Erythroblast (primary cell): ENCODE data around the gene C19orf12.

Source experiments
- GATA1 ChIP-seq: IDR thresholded peaks from 2 replicates; pipeline ENCODE4 v1.6.1; 2011; ENCODE audit warnings: low read depth, mild to moderate bottlenecking, control low read depth, low read length, moderate library complexity
- POLR2A ChIP-seq: IDR thresholded peaks from 2 replicates; pipeline ENCODE4 v1.6.1; 2011; ENCODE audit warnings: mild to moderate bottlenecking, low read length

GRCh38 chr19:29681422-29682235 lies 33.4 kb downstream of the C19orf12 start:
- no peak for TF ChIP-seq POLR2A
- no peak for TF ChIP-seq GATA1
